ENCODE data around the gene SEPTIN2. TPM values are rescaled to one million over a fixed set of nuclear protein-coding genes. Genes with fewer than 3 reads are reported as not detected.
A peak's percentile ranks its signal among the peaks of the same experiment; 100 is the strongest.

The SEPTIN2 gene
- total RNA-seq, 1 experiment from 2014 or later = 500 TPM

- Histone ChIP-seq H2AFZ (no peak overlapping the region), H3K4me2 (no peak overlapping the region), H3K27ac (no peak overlapping the region), H3K79me2 (ENCODE audit: low read depth) (peaks cover 98% of the 10 kb centered on the region), H4K20me1 (ENCODE audit: insufficient read depth) (peaks cover 88% of the 10 kb centered on the region), H3K4me3 (no peak overlapping the region), H3K9me2 (ENCODE audit: insufficient read depth) (no peaks in the 10 kb centered on the region), H3K27me3 (ENCODE audit: insufficient read depth, low read depth) (no peaks in the 10 kb centered on the region), H3K36me3 (ENCODE audit: low read depth) (peaks cover 22% of the 10 kb centered on the region; the same call in 1 of the 2 replicates), H3F3A (ENCODE audit: insufficient read depth, low read depth) (peaks cover 8% of the 10 kb centered on the region; the same call in 1 of the 2 replicates), H3K9me3 (ENCODE audit: insufficient read depth, low read depth) (no peaks in the 10 kb centered on the region), H3K4me1 (replicated peaks; ENCODE audit: insufficient read depth) (peaks cover 7% of the 10 kb centered on the region)
- TF ChIP-seq EZH2 (IDR thresholded peaks at IDR 0.05; ENCODE audit: low read depth) (no peak), CTCF (conservative IDR thresholded peaks at IDR 0.05) (no peak)
- ChIA-PET CTCF (no interaction called here), POLR2A (ENCODE audit: unreplicated experiment) (no interaction called here)
- no TSS peak for BruUV-seq (replicated peaks)
- intact Hi-C loops (cut with micrococcal nuclease; ENCODE audit: unreplicated experiment) = no loop called here
- DNase-seq = peak in 1 of 2 experiments; percentile 25
Observed at GRCh38 chr2:241308832-241309500, 6.8 kb upstream of the SEPTIN2 start.

- peaks cover 10% of the 10 kb centered on the region for H3K4me1 ChIP-seq (replicated peaks; ENCODE audit: insufficient read depth)
- POLR2A ChIA-PET (ENCODE audit: unreplicated experiment) = no interaction called here
- H3K9me3 ChIP-seq (ENCODE audit: insufficient read depth, low read depth) = no peaks in the 10 kb centered on the region
- DNase-seq = peak in 1 of 2 experiments; percentile 21
- H3K27ac ChIP-seq = no peak overlapping the region
- H3K79me2 ChIP-seq (ENCODE audit: low read depth) = peaks cover 98% of the 10 kb centered on the region
- H4K20me1 ChIP-seq (ENCODE audit: insufficient read depth) = peaks cover 80% of the 10 kb centered on the region
- no peak overlapping the region for H2AFZ ChIP-seq
- H3K4me3 ChIP-seq = no peak overlapping the region
- no TSS peak for BruUV-seq (replicated peaks)
- CTCF ChIA-PET = no interaction called here
- peaks cover 2% of the 10 kb centered on the region; the same call in 1 of the 2 replicates for H3F3A ChIP-seq (ENCODE audit: insufficient read depth, low read depth)
- no peak overlapping the region for H3K4me2 ChIP-seq
- H3K36me3 ChIP-seq (ENCODE audit: low read depth) = peaks cover 22% of the 10 kb centered on the region; the same call in 1 of the 2 replicates
- no peaks in the 10 kb centered on the region for H3K9me2 ChIP-seq (ENCODE audit: insufficient read depth)
- TF ChIP-seq EZH2 (IDR thresholded peaks at IDR 0.05; ENCODE audit: low read depth) (no peak), CTCF (conservative IDR thresholded peaks at IDR 0.05) (no peak)
- no peaks in the 10 kb centered on the region for H3K27me3 ChIP-seq (ENCODE audit: insufficient read depth, low read depth)
- intact Hi-C loops (cut with micrococcal nuclease; ENCODE audit: unreplicated experiment) = no loop called here
Observed at GRCh38 chr2:241309684-241310117, 6.0 kb upstream of the SEPTIN2 start.

- ChIA-PET CTCF (no interaction called here), POLR2A (ENCODE audit: unreplicated experiment) (no interaction called here)
- H3K27me3 ChIP-seq (ENCODE audit: insufficient read depth, low read depth) = no peaks in the 10 kb centered on the region
- peaks cover 67% of the 10 kb centered on the region for H4K20me1 ChIP-seq (ENCODE audit: insufficient read depth)
- no peak overlapping the region for H2AFZ ChIP-seq
- peaks cover 22% of the 10 kb centered on the region; the same call in 1 of the 2 replicates for H3K36me3 ChIP-seq (ENCODE audit: low read depth)
- no peak overlapping the region for H3K27ac ChIP-seq
- no peak for TF ChIP-seq EZH2 (IDR thresholded peaks at IDR 0.05; ENCODE audit: low read depth)
- no peak for TF ChIP-seq CTCF (conservative IDR thresholded peaks at IDR 0.05)
- H3F3A ChIP-seq (ENCODE audit: insufficient read depth, low read depth) = no peaks in the 10 kb centered on the region; the same call in 1 of the 2 replicates
- peaks cover 91% of the 10 kb centered on the region for H3K79me2 ChIP-seq (ENCODE audit: low read depth)
- intact Hi-C loops (cut with micrococcal nuclease; ENCODE audit: unreplicated experiment) = no loop called here
- no peak overlapping the region for H3K4me2 ChIP-seq
- no TSS peak for BruUV-seq (replicated peaks)
- no peak for DNase-seq
- peaks cover 10% of the 10 kb centered on the region for H3K4me1 ChIP-seq (replicated peaks; ENCODE audit: insufficient read depth)
- H3K9me2 ChIP-seq (ENCODE audit: insufficient read depth) = no peaks in the 10 kb centered on the region
- no peaks in the 10 kb centered on the region for H3K9me3 ChIP-seq (ENCODE audit: insufficient read depth, low read depth)
- no peak overlapping the region for H3K4me3 ChIP-seq
Observed at GRCh38 chr2:241310917-241311566, 4.7 kb upstream of the SEPTIN2 start.
